Femur (tissue), 1 donor: ENCODE measurements around the gene ATP2C1.

Source experiments
- DNase-seq: peaks from one replicate; pipeline ENCODE4 v3.0.0-alpha.2; 2017

The ATP2C1 gene

DNA sequence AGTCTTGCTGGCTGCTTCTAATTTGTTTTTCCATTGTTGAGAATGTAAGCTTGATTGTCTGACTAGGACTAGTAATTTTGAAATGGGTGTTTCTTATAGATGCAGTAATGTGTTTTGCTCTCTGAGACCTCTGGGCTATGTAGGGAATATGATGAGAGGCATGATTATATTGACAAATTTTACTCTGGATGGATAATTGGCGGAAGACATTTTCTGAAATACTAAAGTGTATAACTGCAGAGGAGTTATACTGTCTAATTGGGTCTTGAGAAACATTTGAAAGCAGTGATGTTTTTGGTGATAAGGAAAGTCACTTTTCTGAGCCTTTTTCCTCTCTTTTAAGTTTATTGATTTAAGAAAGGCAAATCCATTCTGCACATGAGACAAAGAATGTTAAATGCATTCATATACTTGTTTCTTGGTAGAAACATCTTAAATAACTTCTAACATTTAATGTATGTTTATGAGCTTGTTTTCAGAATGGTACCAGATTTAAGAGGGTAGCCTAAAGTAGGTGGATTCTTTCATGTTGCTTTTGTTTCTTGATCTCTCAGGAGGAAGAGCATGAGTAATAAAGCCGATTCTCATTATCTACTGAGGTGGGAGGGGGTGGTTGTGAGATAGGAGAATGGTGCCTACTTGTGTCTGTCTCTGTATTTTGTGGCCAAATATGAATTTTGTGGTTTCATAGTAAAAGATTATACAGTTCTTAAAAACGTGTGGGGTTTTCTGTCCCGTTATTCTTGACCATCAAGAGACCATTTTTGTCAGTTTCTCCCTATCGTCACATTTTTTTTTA, 2.0 kb downstream of the ATP2C1 start:
- DNase-seq: no peak

GRCh38 chr3:130897316-130897715, 3.4 kb downstream of the ATP2C1 start:
- no peak for DNase-seq

DNA sequence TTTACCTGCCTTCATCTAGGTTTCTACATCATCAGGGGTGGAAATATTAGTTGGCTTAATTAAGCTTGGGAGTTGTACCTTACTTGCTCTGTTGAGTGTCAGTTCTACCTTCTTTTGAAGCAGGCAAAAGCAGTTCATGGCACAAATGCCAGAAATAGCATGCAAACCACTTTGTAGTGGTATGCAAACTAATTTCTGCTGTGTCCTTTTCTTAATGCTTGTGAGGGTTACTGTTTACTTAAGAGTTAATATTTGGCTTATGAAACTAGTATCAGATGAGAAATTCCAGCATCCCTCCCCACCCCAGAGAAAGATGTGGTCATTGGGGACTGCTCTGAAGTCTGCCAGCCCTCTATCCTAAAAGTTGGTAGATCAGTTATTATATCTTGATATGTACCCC, 7.1 kb downstream of the ATP2C1 start:
- no peak for DNase-seq

DNA sequence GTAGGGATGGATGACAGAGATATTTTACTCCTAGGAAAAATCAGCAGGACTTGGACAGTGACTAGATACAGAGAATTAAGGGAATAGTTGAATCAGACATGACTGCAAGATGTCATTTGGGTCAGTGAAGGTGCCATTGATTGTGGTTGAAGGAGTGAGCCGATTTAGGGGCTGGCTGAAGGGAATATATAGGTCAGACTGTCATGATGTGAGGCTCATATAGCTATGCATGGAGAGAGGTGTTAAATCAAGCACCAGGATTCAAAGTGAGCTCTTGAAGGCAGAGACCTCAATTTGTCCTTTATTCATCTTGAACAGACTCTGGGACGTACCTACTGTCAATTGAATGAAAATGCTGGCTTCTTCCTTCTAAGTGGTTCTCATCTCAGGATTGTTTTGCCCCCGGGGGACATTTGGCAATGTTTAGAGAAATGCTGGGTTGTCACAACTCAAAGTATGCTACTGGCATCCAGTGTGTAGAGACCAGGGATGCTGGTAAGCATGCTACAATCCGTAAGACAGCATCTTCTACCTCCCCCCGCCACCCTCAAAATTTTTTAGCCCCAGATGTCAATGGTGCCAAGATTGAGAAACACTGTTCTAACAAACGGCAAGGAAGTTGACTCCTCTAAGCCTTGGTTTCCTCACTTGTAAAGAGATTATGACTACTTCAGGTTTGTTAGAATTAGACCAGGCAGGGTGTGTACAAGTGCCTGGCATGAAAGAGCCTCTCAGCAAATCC, 7.8 kb downstream of the ATP2C1 start:
- DNase-seq: no peak

DNA sequence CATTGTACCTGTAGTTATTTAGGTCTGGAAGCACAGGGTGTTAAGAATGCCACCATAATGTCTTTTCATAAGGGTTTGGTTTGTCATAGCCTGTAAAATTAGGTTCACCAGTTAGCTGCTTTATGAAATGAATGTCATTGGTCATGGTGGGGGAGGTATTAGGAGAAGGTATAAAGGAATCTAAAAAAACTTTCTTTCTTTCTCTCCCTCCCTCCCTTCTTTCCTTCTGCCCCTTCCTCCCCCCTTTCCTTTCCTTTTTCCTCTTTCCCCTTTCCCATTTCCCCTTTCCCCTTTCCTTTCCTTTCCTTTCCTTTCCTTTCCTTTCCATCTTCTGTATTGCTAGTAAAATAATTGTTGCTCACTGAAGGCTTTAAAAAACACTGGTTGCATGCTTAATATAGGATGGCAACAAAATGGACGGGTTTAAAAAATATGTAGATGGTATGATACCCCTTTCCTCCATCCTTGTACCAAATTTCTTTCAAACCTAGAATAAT, 9.6 kb downstream of the ATP2C1 start:
- DNase-seq: no peak

DNA sequence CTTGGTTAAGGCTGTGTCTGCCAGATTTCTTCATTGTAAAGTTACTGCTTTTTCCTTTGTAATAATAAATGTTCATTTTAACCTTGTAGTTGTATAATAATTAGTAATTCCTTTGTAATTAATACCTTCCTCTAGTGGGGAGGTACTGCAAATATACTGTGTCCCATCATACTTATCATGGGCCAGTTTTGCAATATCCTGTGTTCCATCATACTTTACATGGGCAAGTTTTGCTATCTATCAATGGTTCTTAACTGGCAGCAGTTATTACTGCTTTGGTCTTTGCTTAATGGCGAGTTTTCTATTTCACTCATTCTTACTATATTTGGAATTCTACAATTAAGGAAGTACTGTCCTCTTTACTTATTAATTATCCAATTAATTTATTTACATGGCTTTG, 10.6 kb downstream of the ATP2C1 start:
- DNase-seq: no peak

GRCh38 chr3:130905551-130905950, 11.7 kb downstream of the ATP2C1 start:
- no peak for DNase-seq

GRCh38 chr3:130906374-130906995, 12.6 kb downstream of the ATP2C1 start:
- no peak for DNase-seq

DNA sequence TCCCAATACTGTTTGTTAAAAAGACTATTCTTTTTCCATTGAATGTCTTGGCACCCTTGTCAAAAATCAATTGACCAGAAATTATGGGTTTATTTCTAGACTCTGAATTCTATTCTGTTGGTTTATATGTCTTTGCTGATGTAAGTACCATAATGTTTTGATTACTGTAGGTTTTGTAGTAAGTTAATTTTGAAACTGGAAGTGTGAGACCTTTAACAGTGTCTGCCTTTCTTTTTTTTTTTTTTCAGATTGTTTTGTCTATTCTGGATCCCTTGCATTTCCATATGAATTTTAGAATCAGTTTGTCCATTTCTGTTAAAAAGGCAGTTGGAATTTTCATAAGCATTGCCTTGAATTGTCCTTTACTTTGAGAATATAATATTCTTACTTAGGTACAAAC, 13.6 kb downstream of the ATP2C1 start:
- DNase-seq: no peak

DNA sequence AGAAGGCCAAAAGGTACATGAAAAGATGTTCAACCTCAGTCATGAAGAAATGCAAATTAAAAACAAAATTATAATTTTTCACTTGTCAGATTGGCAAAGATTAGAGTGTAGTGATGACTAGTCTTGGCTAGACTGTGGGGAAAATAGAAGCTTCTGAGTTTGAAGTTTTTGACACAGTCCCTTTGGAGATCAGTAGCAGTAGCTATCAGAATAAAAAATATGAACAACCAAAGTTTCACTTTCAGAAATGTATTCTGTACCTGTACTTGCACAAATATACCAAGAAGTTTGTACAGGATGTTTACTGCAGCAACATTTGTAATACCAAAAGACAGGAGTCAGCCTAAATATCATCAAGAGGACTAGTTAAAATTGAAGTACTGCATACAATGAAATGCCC, 14.1 kb downstream of the ATP2C1 start:
- DNase-seq: no peak

DNA sequence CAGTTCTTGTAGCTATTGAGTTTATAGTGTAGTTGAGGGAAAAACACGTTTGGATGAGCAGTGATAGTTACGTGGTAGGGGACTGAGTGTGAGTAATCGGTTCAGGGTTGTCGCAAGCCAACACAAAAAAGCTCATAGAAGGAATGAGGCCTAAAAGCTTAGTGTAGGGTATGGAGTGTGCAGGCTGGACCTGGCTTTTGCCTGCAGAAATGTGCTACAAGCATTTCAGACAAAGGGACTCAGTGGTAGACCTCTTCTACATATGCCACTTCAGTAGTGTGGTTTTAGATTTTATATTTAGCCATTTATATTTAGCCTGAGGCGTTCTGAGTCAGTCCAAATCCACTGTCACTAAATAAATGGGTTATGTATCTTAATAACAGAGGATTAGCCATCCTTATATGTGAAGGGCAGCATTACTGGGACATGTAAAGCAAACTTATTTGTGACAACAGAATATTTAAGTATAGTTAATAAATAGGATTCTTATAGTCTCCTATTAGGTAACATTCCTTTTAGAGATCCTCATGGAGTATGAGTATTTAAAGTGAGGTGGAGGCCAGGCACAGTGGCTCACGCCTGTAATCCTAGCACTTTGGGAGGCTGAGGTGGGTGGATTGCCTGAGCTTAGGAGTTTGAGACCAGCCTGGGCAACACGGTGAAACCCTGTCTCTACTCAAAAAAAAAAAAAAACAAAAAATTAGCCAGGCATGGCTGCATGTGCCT, 21.8 kb downstream of the ATP2C1 start:
- no peak for DNase-seq

DNA sequence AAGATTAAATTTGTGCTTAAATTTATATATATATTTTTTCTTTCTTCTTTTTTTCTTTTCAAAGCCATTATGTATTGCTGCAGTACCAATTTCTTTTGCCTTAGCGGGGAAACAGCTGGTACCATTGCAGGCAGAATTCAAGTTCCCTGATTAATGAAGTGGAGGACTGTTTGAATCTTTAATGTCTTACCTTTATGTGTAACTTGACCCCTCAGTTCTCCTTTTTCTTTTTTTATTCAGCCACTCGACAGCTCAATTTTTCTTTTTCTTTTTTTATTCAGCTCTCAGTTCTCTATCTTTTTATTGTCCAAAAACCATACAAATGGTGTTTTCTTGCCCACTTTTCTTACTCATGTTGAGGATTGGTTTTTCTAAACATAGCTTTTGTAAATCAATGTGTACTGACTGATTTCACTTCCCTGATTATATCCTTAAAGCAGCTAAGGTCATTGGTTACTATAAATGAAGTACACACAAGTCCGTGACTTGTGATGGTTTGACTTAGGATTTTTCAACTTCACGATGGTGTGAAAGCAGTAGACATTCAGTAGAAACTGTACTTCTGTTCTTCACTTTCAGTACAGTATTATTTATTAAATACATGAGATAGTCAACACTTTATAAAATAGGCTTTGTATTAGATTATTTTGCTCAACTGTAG, 22.8 kb downstream of the ATP2C1 start:
- no peak for DNase-seq

GRCh38 chr3:130918328-130918727, 24.4 kb downstream of the ATP2C1 start:
- peak; percentile 24 for DNase-seq

DNA sequence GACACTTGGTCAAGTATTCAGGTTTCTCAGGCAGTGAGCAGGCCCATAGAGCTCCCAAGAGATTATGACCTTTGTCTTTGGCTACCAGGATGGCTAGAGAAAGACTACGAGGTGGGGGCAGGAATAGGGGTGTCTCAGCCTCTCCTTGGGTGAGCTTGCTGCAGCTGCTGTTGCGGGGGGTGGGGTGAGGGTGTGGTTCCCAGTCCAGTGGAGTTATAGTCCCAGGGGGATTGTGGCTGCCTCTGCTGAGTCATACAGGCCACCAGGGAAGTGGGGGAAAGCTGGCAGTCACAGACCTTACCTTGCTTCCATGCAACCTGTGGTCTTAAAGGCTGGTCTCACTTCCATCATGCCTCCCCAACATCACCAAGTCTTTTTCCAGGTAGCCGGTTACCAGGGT, 31.7 kb downstream of the ATP2C1 start:
- no peak for DNase-seq

DNA sequence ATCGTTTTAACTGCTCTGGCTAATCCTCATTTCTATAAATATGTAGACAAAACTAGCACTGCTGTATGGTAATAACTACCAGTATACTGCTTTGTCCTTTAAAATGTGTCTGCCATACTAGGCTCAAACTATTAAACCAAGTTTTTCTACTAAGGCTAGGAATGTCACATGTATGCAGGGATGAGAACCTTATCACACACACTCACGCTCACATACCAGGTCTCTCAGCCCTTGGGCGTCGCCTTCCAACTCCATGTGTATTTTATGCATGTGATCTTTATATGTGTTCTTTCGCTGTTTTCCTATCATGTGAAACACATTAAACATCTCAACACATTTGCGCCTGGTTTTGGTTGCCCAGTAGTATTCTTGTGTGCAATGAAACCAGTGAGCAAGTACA, 32.6 kb downstream of the ATP2C1 start:
- no peak for DNase-seq

GRCh38 chr3:130929804-130930203, 35.9 kb downstream of the ATP2C1 start:
- no peak for DNase-seq

- DNase-seq: no peak
These were observed 39.1 kb downstream of the ATP2C1 start for GRCh38 chr3:130932979-130933378.

DNA sequence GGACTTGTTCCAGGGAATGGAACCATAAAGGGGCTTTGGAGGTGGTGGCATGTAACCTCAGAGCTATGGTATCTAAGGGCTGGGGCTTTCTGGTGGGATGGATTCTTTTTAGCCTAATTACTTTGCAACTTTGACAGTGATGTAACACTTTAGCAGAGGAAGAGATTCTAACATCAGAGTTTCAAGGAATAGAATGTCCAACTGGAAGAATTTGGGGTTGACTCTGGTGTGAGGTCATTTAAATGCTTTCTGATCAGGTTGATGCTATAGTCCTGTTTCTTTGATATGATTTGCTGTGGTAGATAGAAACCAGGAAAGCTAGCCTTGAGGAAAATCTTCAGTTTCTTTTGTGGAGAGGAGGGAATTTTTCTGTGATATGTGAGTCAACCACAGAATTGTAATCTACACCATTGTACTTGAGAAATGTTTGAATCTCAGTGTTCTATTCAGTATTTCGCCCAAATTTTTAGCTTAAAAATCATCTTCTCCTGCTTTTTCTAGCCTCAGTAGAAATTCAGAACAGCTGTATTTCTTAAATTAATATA, 40.0 kb downstream of the ATP2C1 start:
- DNase-seq: no peak

DNA sequence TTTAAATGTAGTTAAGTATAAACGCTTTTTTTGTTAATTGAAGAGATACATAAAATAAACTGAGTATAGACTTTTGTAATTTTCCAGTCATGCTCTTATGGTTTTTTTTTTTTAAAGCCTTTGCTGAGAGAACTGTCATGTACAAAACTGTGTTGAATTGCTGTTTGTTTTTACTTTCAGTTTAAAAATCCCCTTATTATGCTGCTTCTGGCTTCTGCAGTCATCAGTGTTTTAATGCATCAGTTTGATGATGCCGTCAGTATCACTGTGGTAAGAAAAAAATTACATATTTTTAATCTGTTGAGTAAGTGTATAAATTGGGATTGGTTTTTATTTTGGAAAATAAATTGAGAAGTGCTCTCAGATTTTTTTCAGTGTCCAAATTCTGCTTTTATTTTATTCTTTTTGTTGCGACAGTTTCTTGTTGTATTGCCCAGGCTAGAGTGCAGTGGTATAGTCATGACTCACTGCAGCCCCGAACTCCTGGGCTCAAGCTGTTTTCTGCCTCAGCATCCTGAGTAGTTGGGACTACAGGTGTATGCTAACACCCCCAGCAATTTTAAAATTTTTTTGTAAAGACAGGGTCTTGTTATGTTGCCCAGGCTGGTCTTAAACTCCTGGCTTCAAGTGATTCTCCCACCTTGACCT, 40.7 kb downstream of the ATP2C1 start:
- no peak for DNase-seq

GRCh38 chr3:130935761-130936492, 42.0 kb downstream of the ATP2C1 start:
- no peak for DNase-seq

GRCh38 chr3:130939753-130940152, 45.9 kb downstream of the ATP2C1 start:
- DNase-seq: no peak
